Activated CD4-positive, alpha-beta T cell treated with anti-CD3 and anti-CD28 coated beads, Interleukin-2, amount 10 ng/mL, durations not matched to agents 7 days and 5 days (primary cell): ENCODE results near the gene IFT52. TPM values are rescaled to one million over a fixed set of nuclear protein-coding genes. Genes with fewer than 3 reads are reported as not detected.

Source experiments
- CTCF ChIA-PET: fragments of 350-600 bp; sonication (Branson Sonifier 250); formaldehyde crosslinking; loops from one replicate; lab custom pipeline; 2021; ENCODE audit warnings: antibody characterized with exemption; lab: Charles Lee
- POLR2A ChIA-PET: fragments of 350-600 bp; sonication (Branson Sonifier 250); formaldehyde crosslinking; loops from one replicate; lab custom pipeline; 2021; ENCODE audit warnings: antibody characterized with exemption; lab: Charles Lee
- DNase-seq: peaks from one replicate; pipeline ENCODE4 v3.0.0-alpha.2; 2020
- H3K27ac Mint-ChIP-seq: one replicate; pipeline ENCODE4 v1.8.0; 2021; ENCODE audit warnings: mild to moderate bottlenecking, moderate library complexity, mixed read lengths
- H3K27me3 Mint-ChIP-seq: one replicate; pipeline ENCODE4 v1.8.0; 2021; ENCODE audit warnings: mixed read lengths
- H3K36me3 Mint-ChIP-seq: one replicate; pipeline ENCODE4 v1.8.0; 2021; ENCODE audit warnings: low read depth, mixed read lengths
- H3K4me1 Mint-ChIP-seq: one replicate; pipeline ENCODE4 v1.8.0; 2021; ENCODE audit warnings: mixed read lengths
- H3K4me3 Mint-ChIP-seq: one replicate; pipeline ENCODE4 v1.8.0; 2021; ENCODE audit warnings: mild to moderate bottlenecking, moderate library complexity, mixed read lengths
- H3K9me3 Mint-ChIP-seq: one replicate; pipeline ENCODE4 v1.8.0; 2021; ENCODE audit warnings: mixed read lengths
- total RNA-seq, 2 experiments: library from RNA; stranded (reverse); gene quantifications; one replicate each; pipeline ENCODE4 v1.2.3, GENCODE V29; 2021

Gene IFT52
- total RNA-seq, 2 experiments from 2014 or later: 14.0 to 15.8 TPM

- POLR2A ChIA-PET: no interaction called here
- no peaks in the 10 kb centered on the region for H3K36me3 Mint-ChIP-seq
- H3K9me3 Mint-ChIP-seq: no peaks in the 10 kb centered on the region
- no peaks in the 10 kb centered on the region for H3K27me3 Mint-ChIP-seq
- H3K27ac Mint-ChIP-seq: no peak within 1 kb of the TSS
- CTCF ChIA-PET: interaction anchor here (1.8 kb wide), 1 partner anchor 19 kb away, joined by 4 read pairs; no protein-coding TSS in a partner anchor
- H3K4me3 Mint-ChIP-seq: no peak within 1 kb of the TSS
- H3K4me1 Mint-ChIP-seq: no peaks in the 10 kb centered on the region
- no peak for DNase-seq
Measured at GRCh38 chr20:43558412-43559146, 32.2 kb upstream of the IFT52 start, which contains the start of gene SGK2. Gene SGK2 (plus strand): TSS chr20:43559027. CDS start chr20:43566496, 7,469 bp downstream.

- no peaks in the 10 kb centered on the region for H3K27me3 Mint-ChIP-seq
- no peak overlapping the region for H3K4me3 Mint-ChIP-seq
- ChIA-PET CTCF (interaction anchor here (0.5 to 1.8 kb wide), 2 partner anchors 20 to 100 kb away, joined by 3 to 4 read pairs; no protein-coding TSS in a partner anchor), POLR2A (no interaction called here)
- no peaks in the 10 kb centered on the region for H3K4me1 Mint-ChIP-seq
- no peak overlapping the region for H3K27ac Mint-ChIP-seq
- no peak for DNase-seq
- H3K36me3 Mint-ChIP-seq: no peaks in the 10 kb centered on the region
- H3K9me3 Mint-ChIP-seq: no peaks in the 10 kb centered on the region
Measured at GRCh38 chr20:43559147-43559987, 31.4 kb upstream of the IFT52 start.

- H3K9me3 Mint-ChIP-seq: no peaks in the 10 kb centered on the region
- H3K27ac Mint-ChIP-seq: no peak overlapping the region
- H3K4me1 Mint-ChIP-seq: no peaks in the 10 kb centered on the region
- POLR2A ChIA-PET: no interaction called here
- no peaks in the 10 kb centered on the region for H3K27me3 Mint-ChIP-seq
- no peaks in the 10 kb centered on the region for H3K36me3 Mint-ChIP-seq
- H3K4me3 Mint-ChIP-seq: no peak overlapping the region
- DNase-seq: no peak
- CTCF ChIA-PET: interaction anchor here (0.6 kb wide), 1 partner anchor 85 kb away, joined by 4 read pairs; no protein-coding TSS in a partner anchor
Measured at GRCh38 chr20:43560974-43561373, 29.8 kb upstream of the IFT52 start.

- DNase-seq: no peak
- ChIA-PET CTCF (interaction anchor here (0.6 kb wide), 1 partner anchor 19 kb away, joined by 3 read pairs; no protein-coding TSS in a partner anchor), POLR2A (no interaction called here)
- Mint-ChIP-seq H3K36me3 (no peaks in the 10 kb centered on the region), H3K27ac (no peak overlapping the region), H3K4me3 (no peak overlapping the region), H3K27me3 (no peaks in the 10 kb centered on the region), H3K4me1 (no peaks in the 10 kb centered on the region), H3K9me3 (no peaks in the 10 kb centered on the region)
Measured at GRCh38 chr20:43563429-43563828, 27.3 kb upstream of the IFT52 start.

- no peaks in the 10 kb centered on the region for H3K27me3 Mint-ChIP-seq
- H3K4me3 Mint-ChIP-seq: no peak overlapping the region
- H3K4me1 Mint-ChIP-seq: no peaks in the 10 kb centered on the region
- CTCF ChIA-PET: no interaction called here
- no peak for DNase-seq
- H3K27ac Mint-ChIP-seq: no peak overlapping the region
- no peaks in the 10 kb centered on the region for H3K36me3 Mint-ChIP-seq
- H3K9me3 Mint-ChIP-seq: no peaks in the 10 kb centered on the region
- POLR2A ChIA-PET: no interaction called here
Measured at GRCh38 chr20:43563991-43564390, 26.7 kb upstream of the IFT52 start.

GRCh38 chr20:43564455-43564854 lies 26.3 kb upstream of the IFT52 start:
- POLR2A ChIA-PET: no interaction called here
- H3K9me3 Mint-ChIP-seq: no peaks in the 10 kb centered on the region
- no peak overlapping the region for H3K27ac Mint-ChIP-seq
- no peaks in the 10 kb centered on the region for H3K4me1 Mint-ChIP-seq
- H3K36me3 Mint-ChIP-seq: no peaks in the 10 kb centered on the region
- no peak for DNase-seq
- no peak overlapping the region for H3K4me3 Mint-ChIP-seq
- no peaks in the 10 kb centered on the region for H3K27me3 Mint-ChIP-seq
- CTCF ChIA-PET: interaction anchor here (1.0 kb wide), 1 partner anchor 18 kb away, joined by 3 read pairs; no protein-coding TSS in a partner anchor

- Mint-ChIP-seq H3K27ac (no peak overlapping the region), H3K27me3 (no peaks in the 10 kb centered on the region), H3K4me1 (no peaks in the 10 kb centered on the region), H3K4me3 (no peak overlapping the region), H3K36me3 (no peaks in the 10 kb centered on the region), H3K9me3 (no peaks in the 10 kb centered on the region)
- CTCF ChIA-PET: interaction anchor here (1.0 kb wide), 1 partner anchor 19 kb away, joined by 3 read pairs; no protein-coding TSS in a partner anchor
- no peak for DNase-seq
- POLR2A ChIA-PET: no interaction called here
Measured at GRCh38 chr20:43564993-43565757, 25.6 kb upstream of the IFT52 start.

- Mint-ChIP-seq H3K4me1 (no peaks in the 10 kb centered on the region), H3K27ac (no peak overlapping the region), H3K4me3 (no peak overlapping the region), H3K9me3 (no peaks in the 10 kb centered on the region), H3K36me3 (no peaks in the 10 kb centered on the region), H3K27me3 (no peaks in the 10 kb centered on the region)
- no peak for DNase-seq
- POLR2A ChIA-PET: no interaction called here
- CTCF ChIA-PET: no interaction called here
Measured at GRCh38 chr20:43565758-43566104, 25.0 kb upstream of the IFT52 start.

GRCh38 chr20:43567477-43567876 lies 23.3 kb upstream of the IFT52 start:
- Mint-ChIP-seq H3K9me3 (no peaks in the 10 kb centered on the region), H3K4me1 (no peaks in the 10 kb centered on the region), H3K36me3 (no peaks in the 10 kb centered on the region), H3K27me3 (no peaks in the 10 kb centered on the region), H3K4me3 (no peak overlapping the region), H3K27ac (no peak overlapping the region)
- POLR2A ChIA-PET: no interaction called here
- CTCF ChIA-PET: no interaction called here
- no peak for DNase-seq

GRCh38 chr20:43568706-43569105 lies 22.0 kb upstream of the IFT52 start:
- Mint-ChIP-seq H3K9me3 (no peaks in the 10 kb centered on the region), H3K27me3 (no peaks in the 10 kb centered on the region), H3K36me3 (no peaks in the 10 kb centered on the region), H3K27ac (no peak overlapping the region), H3K4me1 (no peaks in the 10 kb centered on the region), H3K4me3 (no peak overlapping the region)
- DNase-seq: no peak
- ChIA-PET POLR2A (no interaction called here), CTCF (no interaction called here)

- Mint-ChIP-seq H3K9me3 (no peaks in the 10 kb centered on the region), H3K4me1 (no peaks in the 10 kb centered on the region), H3K27ac (no peak overlapping the region), H3K4me3 (no peak overlapping the region), H3K36me3 (no peaks in the 10 kb centered on the region), H3K27me3 (no peaks in the 10 kb centered on the region)
- DNase-seq: no peak
- CTCF ChIA-PET: interaction anchor here (1.0 to 1.2 kb wide), 2 partner anchors 14 to 18 kb away, joined by 3 read pairs; no protein-coding TSS in a partner anchor
- POLR2A ChIA-PET: no interaction called here
Measured at GRCh38 chr20:43569282-43569681, 21.5 kb upstream of the IFT52 start.

GRCh38 chr20:43570496-43570895 lies 20.2 kb upstream of the IFT52 start:
- H3K9me3 Mint-ChIP-seq: no peaks in the 10 kb centered on the region
- H3K27me3 Mint-ChIP-seq: no peaks in the 10 kb centered on the region
- no peaks in the 10 kb centered on the region for H3K36me3 Mint-ChIP-seq
- CTCF ChIA-PET: interaction anchor here (1.0 kb wide), 1 partner anchor 19 kb away, joined by 3 read pairs; no protein-coding TSS in a partner anchor
- POLR2A ChIA-PET: no interaction called here
- H3K4me3 Mint-ChIP-seq: no peak overlapping the region
- no peaks in the 10 kb centered on the region for H3K4me1 Mint-ChIP-seq
- no peak overlapping the region for H3K27ac Mint-ChIP-seq
- no peak for DNase-seq
